Keratinocyte (primary cell): ENCODE measurements around the gene PAIP1. TPM values are rescaled to one million over a fixed set of nuclear protein-coding genes. Genes with fewer than 3 reads are reported as not detected.

Experiments used
- DNase-seq: peaks from one replicate; pipeline ENCODE4 v3.0.0-alpha.2; 2011; ENCODE audit warnings: low read depth, missing footprints, low spot score
- FAIRE-seq: peaks from 2 replicates; lab custom pipeline; 2011; peaks lifted over from hg19 to GRCh38; lab: Jason Lieb, UNC
- H2AFZ ChIP-seq: 2 replicates; pipeline ENCODE4 v1.6.0; 2012; ENCODE audit warnings: low read length, control low read depth, inconsistent platforms; ENCODE audit not compliant: control insufficient read depth
- H3K27ac ChIP-seq: 2 replicates; pipeline ENCODE4 v1.5.1; 2011; ENCODE audit warnings: low read length; ENCODE audit not compliant: control insufficient read depth, insufficient read depth
- H3K27me3 ChIP-seq: 3 replicates; pipeline ENCODE4 v1.6.0; 2011; ENCODE audit warnings: low read length; ENCODE audit not compliant: control insufficient read depth, insufficient read depth; ENCODE audit errors: extremely low read depth
- H3K36me3 ChIP-seq, 2 experiments: 2 replicates in 1 of 2; 3 replicates in 1 of 2; pipeline ENCODE4 v1.5.1; 2011; ENCODE audit warnings: low read length in 2 of 2, mild to moderate bottlenecking in 1 of 2; ENCODE audit not compliant: control insufficient read depth in 2 of 2, insufficient read depth in 2 of 2; ENCODE audit errors: extremely low read depth in 1 of 2
- H3K4me1 ChIP-seq: 3 replicates; pipeline ENCODE4 v1.5.1; 2011; ENCODE audit warnings: low read length; ENCODE audit not compliant: control insufficient read depth, insufficient read depth; ENCODE audit errors: extremely low read depth
- H3K4me2 ChIP-seq: 3 replicates; pipeline ENCODE4 v1.6.0; 2011; ENCODE audit warnings: low read depth, low read length; ENCODE audit not compliant: control insufficient read depth, insufficient read depth; ENCODE audit errors: extremely low read depth
- H3K4me3 ChIP-seq, 3 experiments: fragments of 200-600 bp in 1 of 3; sonication (generic) in 1 of 3; 2 replicates in 2 of 3; 3 replicates in 1 of 3; pipeline ENCODE4 v1.5.1; 2011 to 2016; ENCODE audit warnings: low read length in 3 of 3, mild to moderate bottlenecking in 3 of 3, control low read depth in 2 of 3, inconsistent platforms in 1 of 3, low read depth in 1 of 3, mixed read lengths in 1 of 3, mixed run types in 1 of 3, moderate library complexity in 1 of 3; ENCODE audit not compliant: control insufficient read depth in 2 of 3, insufficient read depth in 2 of 3; ENCODE audit errors: extremely low read depth in 1 of 3
- H3K79me2 ChIP-seq: 2 replicates; pipeline ENCODE4 v1.6.0; 2012; ENCODE audit warnings: low read length; ENCODE audit not compliant: control insufficient read depth, insufficient read depth
- H3K9ac ChIP-seq: 3 replicates; pipeline ENCODE4 v1.6.0; 2011; ENCODE audit warnings: low read length; ENCODE audit not compliant: control insufficient read depth, insufficient read depth; ENCODE audit errors: extremely low read depth
- H3K9me1 ChIP-seq: 3 replicates; pipeline ENCODE4 v1.6.0; 2011; ENCODE audit warnings: low read length; ENCODE audit not compliant: control insufficient read depth, insufficient read depth; ENCODE audit errors: extremely low read depth
- H3K9me3 ChIP-seq: 2 replicates; pipeline ENCODE4 v1.5.1; 2012; ENCODE audit warnings: low read depth, low read length; ENCODE audit not compliant: control insufficient read depth
- H4K20me1 ChIP-seq: 3 replicates; pipeline ENCODE4 v1.6.0; 2011; ENCODE audit warnings: low read length; ENCODE audit not compliant: control insufficient read depth, insufficient read depth; ENCODE audit errors: extremely low read depth
- CTCF ChIP-seq, 3 experiments: IDR thresholded peaks in 1 of 3; conservative IDR thresholded peaks in 1 of 3; optimal IDR thresholded peaks in 1 of 3; 2 replicates in 2 of 3; 3 replicates in 1 of 3; pipeline versions ENCODE3 to v1.5.1; 2011; ENCODE audit warnings: low read length in 3 of 3, mild to moderate bottlenecking in 3 of 3, moderate library complexity in 2 of 3, control low read depth in 1 of 3, inconsistent platforms in 1 of 3; ENCODE audit not compliant: insufficient read depth in 2 of 3; ENCODE audit errors: extremely low read depth in 1 of 3
- EZH2 ChIP-seq: IDR thresholded peaks from one replicate; pipeline ENCODE4 v1.6.1; 2012; ENCODE audit warnings: inconsistent platforms, mild to moderate bottlenecking, low read length, moderate library complexity
- dilution Hi-C: fragments of 300-500 bp; cut with MboI; formaldehyde crosslinking; loops from one replicate; pipeline ENCODE4 v1.7.0; 2020; ENCODE audit warnings: low sequenced_read_pairs; ENCODE audit not compliant: extremely low pct_ligation_motif_present
- polyA plus RNA-seq, 5 experiments: library from polyadenylated mRNA; depleted of rRNA in 3 of 5; stranded (reverse) in 3 of 5; stranded (forward) in 1 of 5; unstranded in 1 of 5; fragments of >200 nt; gene quantifications; 1 replicate in 1 of 5; 2 replicates in 3 of 5; 3 replicates in 1 of 5; pipeline versions ENCODE4 v1.2.1 to v1.2.3, GENCODE V29; 2011 to 2012; ENCODE audit warnings: missing spikeins in 2 of 5, low read depth in 1 of 5, low replicate concordance in 1 of 5

Gene PAIP1
- polyA plus RNA-seq, 1 donor (not counting 4 experiments of a cell fraction or from before 2014, with no cell fraction given) = 115 TPM

GRCh38 chr5:43497311-43498104 is 59.4 kb downstream of the PAIP1 start:
- no peaks in the 10 kb centered on the region for H3K9me3 ChIP-seq
- dilution Hi-C loops = no loop called here

GRCh38 chr5:43491326-43491725 is 65.6 kb downstream of the PAIP1 start:
- no peaks in the 10 kb centered on the region for H3K4me1 ChIP-seq
- no peak overlapping the region for H3K4me2 ChIP-seq
- TF ChIP-seq CTCF (optimal IDR thresholded peaks at IDR 0.05 in 1 of 3, IDR thresholded peaks at IDR 0.05 in 1 of 3, conservative IDR thresholded peaks at IDR 0.05 in 1 of 3; ENCODE audit: extremely low read depth in 1 of 3, insufficient read depth in 2 of 3, low read length in 3 of 3) = no peak
- no peak for TF ChIP-seq EZH2
- no peaks in the 10 kb centered on the region for H3K27me3 ChIP-seq
- no peak overlapping the region for H3K27ac ChIP-seq
- dilution Hi-C loops = no loop called here
- no peaks in the 10 kb centered on the region for H3K9me3 ChIP-seq
- no peaks in the 10 kb centered on the region for H4K20me1 ChIP-seq
- no peaks in the 10 kb centered on the region for H3K9me1 ChIP-seq
- DNase-seq (no peak), FAIRE-seq (no peak)
- H3K4me3 ChIP-seq = no peak overlapping the region
- H2AFZ ChIP-seq = no peak overlapping the region
- H3K79me2 ChIP-seq = no peaks in the 10 kb centered on the region
- H3K9ac ChIP-seq = no peak overlapping the region
- no peaks in the 10 kb centered on the region for H3K36me3 ChIP-seq

More at GRCh38 chr5:43497311-43498104, 59.4 kb downstream of the PAIP1 start:
- Histone ChIP-seq H3K27ac (no peak overlapping the region), H3K9ac (no peak overlapping the region), H3K4me3 (no peak overlapping the region), H3K36me3 (no peaks in the 10 kb centered on the region), H2AFZ (no peak overlapping the region), H3K27me3 (no peaks in the 10 kb centered on the region), H3K9me1 (no peaks in the 10 kb centered on the region), H3K4me1 (no peaks in the 10 kb centered on the region), H4K20me1 (no peaks in the 10 kb centered on the region), H3K79me2 (no peaks in the 10 kb centered on the region), H3K4me2 (no peak overlapping the region)
- FAIRE-seq (no peak), DNase-seq (no peak)
- TF ChIP-seq EZH2 (no peak), CTCF (optimal IDR thresholded peaks at IDR 0.05 in 1 of 3, IDR thresholded peaks at IDR 0.05 in 1 of 3, conservative IDR thresholded peaks at IDR 0.05 in 1 of 3; ENCODE audit: extremely low read depth in 1 of 3, insufficient read depth in 2 of 3, low read length in 3 of 3) (no peak)
